ENCODE measurements around the gene NEDD4L.

Gene NEDD4L

GRCh38 chr18:58015065-58015780 lies 28.8 kb upstream of the NEDD4L start:
- ChIA-PET POLR2A (no interaction called here), CTCF (no interaction called here)
- no peak for DNase-seq (ENCODE audit: extremely low spot score)
- no peak for TF ChIP-seq TARDBP (IDR thresholded peaks at IDR 0.05)
- no peak for TF ChIP-seq FOXK2 (IDR thresholded peaks at IDR 0.05)
- TF ChIP-seq FOXM1 (IDR thresholded peaks at IDR 0.05; ENCODE audit: borderline replicate concordance): no peak
- no peak for TF ChIP-seq PKNOX1 (IDR thresholded peaks at IDR 0.05)
- no peak for TF ChIP-seq SP1 (IDR thresholded peaks at IDR 0.05)
- TF ChIP-seq L3MBTL2 (conservative IDR thresholded peaks at IDR 0.05): no peak
- TF ChIP-seq ELF4 (IDR thresholded peaks at IDR 0.05): no peak
- no peak for TF ChIP-seq NFRKB (IDR thresholded peaks at IDR 0.05)
- TF ChIP-seq ARNT (IDR thresholded peaks at IDR 0.05): no peak
- TF ChIP-seq CTBP1 (IDR thresholded peaks at IDR 0.05; ENCODE audit: borderline replicate concordance): no peak
- TF ChIP-seq ZNF384 (IDR thresholded peaks at IDR 0.05): no peak
- no peak for TF ChIP-seq BHLHE40 (IDR thresholded peaks at IDR 0.05; ENCODE audit: borderline replicate concordance)

- no peak for TF ChIP-seq SUZ12 (IDR thresholded peaks at IDR 0.05)
- TF ChIP-seq ARNT (IDR thresholded peaks at IDR 0.05): no peak
- TF ChIP-seq CTBP1 (IDR thresholded peaks at IDR 0.05; ENCODE audit: borderline replicate concordance): no peak
- TF ChIP-seq FOXK2 (IDR thresholded peaks at IDR 0.05): no peak
- no peak for TF ChIP-seq PKNOX1 (IDR thresholded peaks at IDR 0.05)
- TF ChIP-seq BHLHE40 (IDR thresholded peaks at IDR 0.05; ENCODE audit: borderline replicate concordance): no peak
- no peak for TF ChIP-seq ZNF384 (IDR thresholded peaks at IDR 0.05)
- TF ChIP-seq ELF4 (IDR thresholded peaks at IDR 0.05): no peak
- no peak for TF ChIP-seq HDGF (IDR thresholded peaks at IDR 0.05; ENCODE audit: borderline replicate concordance)
- TF ChIP-seq NFRKB (IDR thresholded peaks at IDR 0.05): no peak
- no peak for TF ChIP-seq TARDBP (IDR thresholded peaks at IDR 0.05)
- no peak for TF ChIP-seq SP1 (IDR thresholded peaks at IDR 0.05)
- no peak for TF ChIP-seq FOXM1 (IDR thresholded peaks at IDR 0.05; ENCODE audit: borderline replicate concordance)
- no peak for TF ChIP-seq L3MBTL2 (conservative IDR thresholded peaks at IDR 0.05)
- TF ChIP-seq LEF1 (IDR thresholded peaks at IDR 0.05; ENCODE audit: borderline replicate concordance): no peak
- TF ChIP-seq FOXA1 (IDR thresholded peaks at IDR 0.05): no peak
- no peak for DNase-seq (ENCODE audit: extremely low spot score)
- ChIA-PET POLR2A (no interaction called here), CTCF (no interaction called here)
Measured at GRCh38 chr18:58017267-58017666, 26.8 kb upstream of the NEDD4L start.

- POLR2A ChIA-PET: no interaction called here
- no peak for DNase-seq (ENCODE audit: extremely low spot score)
- TF ChIP-seq FOXA1 (IDR thresholded peaks at IDR 0.05) (no peak), LEF1 (IDR thresholded peaks at IDR 0.05; ENCODE audit: borderline replicate concordance) (no peak), SP1 (IDR thresholded peaks at IDR 0.05) (no peak), HDGF (IDR thresholded peaks at IDR 0.05; ENCODE audit: borderline replicate concordance) (no peak), NFRKB (IDR thresholded peaks at IDR 0.05) (no peak), ZNF384 (IDR thresholded peaks at IDR 0.05) (no peak), FOXK2 (IDR thresholded peaks at IDR 0.05) (no peak), PKNOX1 (IDR thresholded peaks at IDR 0.05) (no peak), BHLHE40 (IDR thresholded peaks at IDR 0.05; ENCODE audit: borderline replicate concordance) (no peak), TARDBP (IDR thresholded peaks at IDR 0.05) (no peak), ARNT (IDR thresholded peaks at IDR 0.05) (no peak), SUZ12 (IDR thresholded peaks at IDR 0.05) (no peak), ELF4 (IDR thresholded peaks at IDR 0.05) (no peak), CTBP1 (IDR thresholded peaks at IDR 0.05; ENCODE audit: borderline replicate concordance) (no peak), L3MBTL2 (conservative IDR thresholded peaks at IDR 0.05) (no peak), FOXM1 (IDR thresholded peaks at IDR 0.05; ENCODE audit: borderline replicate concordance) (no peak)
- CTCF ChIA-PET: interaction anchor here (0.7 kb wide), 1 partner anchor 1037 kb away, joined by 3 read pairs; no protein-coding TSS in a partner anchor
Measured at GRCh38 chr18:58020567-58021107, 23.4 kb upstream of the NEDD4L start.

GRCh38 chr18:58021504-58021903 lies 22.5 kb upstream of the NEDD4L start:
- no peak for DNase-seq (ENCODE audit: extremely low spot score)
- POLR2A ChIA-PET: no interaction called here
- no peak for TF ChIP-seq ELF4 (IDR thresholded peaks at IDR 0.05)
- TF ChIP-seq PKNOX1 (IDR thresholded peaks at IDR 0.05): no peak
- no peak for TF ChIP-seq ARNT (IDR thresholded peaks at IDR 0.05)
- TF ChIP-seq CTBP1 (IDR thresholded peaks at IDR 0.05; ENCODE audit: borderline replicate concordance): no peak
- TF ChIP-seq L3MBTL2 (conservative IDR thresholded peaks at IDR 0.05): no peak
- TF ChIP-seq FOXM1 (IDR thresholded peaks at IDR 0.05; ENCODE audit: borderline replicate concordance): no peak
- no peak for TF ChIP-seq ZNF384 (IDR thresholded peaks at IDR 0.05)
- no peak for TF ChIP-seq HDGF (IDR thresholded peaks at IDR 0.05; ENCODE audit: borderline replicate concordance)
- no peak for TF ChIP-seq FOXK2 (IDR thresholded peaks at IDR 0.05)
- TF ChIP-seq SUZ12 (IDR thresholded peaks at IDR 0.05): no peak
- TF ChIP-seq SP1 (IDR thresholded peaks at IDR 0.05): no peak
- no peak for TF ChIP-seq BHLHE40 (IDR thresholded peaks at IDR 0.05; ENCODE audit: borderline replicate concordance)
- TF ChIP-seq LEF1 (IDR thresholded peaks at IDR 0.05; ENCODE audit: borderline replicate concordance): no peak
- TF ChIP-seq NFRKB (IDR thresholded peaks at IDR 0.05): no peak
- TF ChIP-seq FOXA1 (IDR thresholded peaks at IDR 0.05): no peak
- TF ChIP-seq TARDBP (IDR thresholded peaks at IDR 0.05): no peak
- CTCF ChIA-PET: interaction anchor here (0.7 kb wide), 1 partner anchor 1038 kb away, joined by 3 read pairs; no protein-coding TSS in a partner anchor

GRCh38 chr18:58023108-58023507 lies 20.9 kb upstream of the NEDD4L start:
- no peak for TF ChIP-seq L3MBTL2 (conservative IDR thresholded peaks at IDR 0.05)
- ChIA-PET POLR2A (no interaction called here), CTCF (interaction anchor here (0.6 kb wide), 1 partner anchor 28 kb away, joined by 3 read pairs; no protein-coding TSS in a partner anchor)
- no peak for DNase-seq (ENCODE audit: extremely low spot score)
